GM06990 (cell line): ENCODE measurements around the gene RERE.
A peak's percentile ranks its signal among the peaks of the same experiment; 100 is the strongest.

ENCODE experiments used
- DNase-seq: peaks from one replicate; pipeline ENCODE4 v3.0.0-alpha.2; 2011; ENCODE audit not compliant: insufficient read length; ENCODE audit errors: extremely low read depth
- H3K27me3 ChIP-seq: replicated peaks from 2 replicates; pipeline ENCODE4 v1.6.0; 2011; ENCODE audit warnings: low read length; ENCODE audit not compliant: control insufficient read depth, insufficient read depth
- H3K36me3 ChIP-seq: 2 replicates; pipeline ENCODE4 v1.5.1; 2011; ENCODE audit warnings: low read length; ENCODE audit not compliant: control insufficient read depth, insufficient read depth
- H3K4me3 ChIP-seq: replicated peaks from 2 replicates; pipeline ENCODE4 v1.5.1; 2011; ENCODE audit warnings: low read depth, mild to moderate bottlenecking, control low read depth, low read length
- TF ChIP-seq, protein P1 (sequence below): IDR thresholded peaks from 2 replicates; pipeline ENCODE4 v1.5.1; 2011; ENCODE audit warnings: low read length, control low read depth, mild to moderate bottlenecking, inconsistent platforms; ENCODE audit not compliant: insufficient read depth, poor library complexity, severe bottlenecking

Gene RERE

DNA sequence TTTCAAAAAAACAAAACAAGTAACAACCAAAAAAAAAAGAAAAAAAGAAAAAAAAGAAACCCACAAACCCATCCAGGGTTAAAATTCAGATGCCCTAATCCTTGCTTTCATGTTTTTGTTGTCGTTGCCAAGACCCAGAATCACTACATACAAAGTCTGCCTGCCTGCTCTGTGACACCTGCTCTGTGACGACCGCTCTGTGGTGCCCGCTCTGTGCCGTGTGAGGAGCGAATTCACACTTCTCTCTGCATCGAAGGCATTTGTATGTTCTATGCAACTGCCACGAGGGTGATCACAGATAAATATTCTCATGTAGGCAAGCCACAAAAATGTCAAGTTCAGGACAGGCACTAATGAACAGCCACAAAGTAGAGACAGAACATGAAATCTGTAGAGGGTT lies 321.0 kb downstream of the RERE start:
- peak; percentile 55 for DNase-seq
- no peak overlapping the region for H3K4me3 ChIP-seq
- TF ChIP-seq, protein P1, sequence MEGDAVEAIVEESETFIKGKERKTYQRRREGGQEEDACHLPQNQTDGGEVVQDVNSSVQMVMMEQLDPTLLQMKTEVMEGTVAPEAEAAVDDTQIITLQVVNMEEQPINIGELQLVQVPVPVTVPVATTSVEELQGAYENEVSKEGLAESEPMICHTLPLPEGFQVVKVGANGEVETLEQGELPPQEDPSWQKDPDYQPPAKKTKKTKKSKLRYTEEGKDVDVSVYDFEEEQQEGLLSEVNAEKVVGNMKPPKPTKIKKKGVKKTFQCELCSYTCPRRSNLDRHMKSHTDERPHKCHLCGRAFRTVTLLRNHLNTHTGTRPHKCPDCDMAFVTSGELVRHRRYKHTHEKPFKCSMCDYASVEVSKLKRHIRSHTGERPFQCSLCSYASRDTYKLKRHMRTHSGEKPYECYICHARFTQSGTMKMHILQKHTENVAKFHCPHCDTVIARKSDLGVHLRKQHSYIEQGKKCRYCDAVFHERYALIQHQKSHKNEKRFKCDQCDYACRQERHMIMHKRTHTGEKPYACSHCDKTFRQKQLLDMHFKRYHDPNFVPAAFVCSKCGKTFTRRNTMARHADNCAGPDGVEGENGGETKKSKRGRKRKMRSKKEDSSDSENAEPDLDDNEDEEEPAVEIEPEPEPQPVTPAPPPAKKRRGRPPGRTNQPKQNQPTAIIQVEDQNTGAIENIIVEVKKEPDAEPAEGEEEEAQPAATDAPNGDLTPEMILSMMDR, result no peak
- no peaks in the 10 kb centered on the region; the same call in 1 of the 2 replicates for H3K36me3 ChIP-seq
- H3K27me3 ChIP-seq, result no peaks in the 10 kb centered on the region

DNA sequence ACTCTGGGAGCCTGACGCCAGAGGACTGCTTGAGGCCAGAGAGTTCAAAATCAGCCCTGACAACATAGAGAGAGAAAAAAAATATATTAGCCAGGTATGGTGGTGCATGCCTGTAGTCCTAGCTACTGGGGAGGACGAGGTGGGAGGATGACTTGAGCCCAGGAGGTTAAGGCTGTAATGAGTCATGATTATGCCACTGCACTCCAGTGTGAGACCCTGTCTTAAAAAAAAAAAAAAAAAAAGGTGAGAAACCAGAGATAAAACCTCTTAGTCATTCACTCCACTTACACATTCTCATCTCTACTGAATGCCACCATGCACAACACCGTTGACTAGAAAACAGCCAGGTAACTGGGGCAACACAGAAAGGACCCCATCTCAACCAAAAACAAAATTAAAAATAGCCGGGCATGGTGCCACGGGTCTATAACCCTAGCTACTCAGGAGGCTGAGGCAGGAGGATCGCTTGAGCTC lies 321.5 kb downstream of the RERE start:
- TF ChIP-seq, protein P1, result no peak
- H3K27me3 ChIP-seq, result no peaks in the 10 kb centered on the region
- H3K36me3 ChIP-seq, result no peaks in the 10 kb centered on the region; the same call in 1 of the 2 replicates
- no peak overlapping the region for H3K4me3 ChIP-seq
- DNase-seq, result no peak

DNA sequence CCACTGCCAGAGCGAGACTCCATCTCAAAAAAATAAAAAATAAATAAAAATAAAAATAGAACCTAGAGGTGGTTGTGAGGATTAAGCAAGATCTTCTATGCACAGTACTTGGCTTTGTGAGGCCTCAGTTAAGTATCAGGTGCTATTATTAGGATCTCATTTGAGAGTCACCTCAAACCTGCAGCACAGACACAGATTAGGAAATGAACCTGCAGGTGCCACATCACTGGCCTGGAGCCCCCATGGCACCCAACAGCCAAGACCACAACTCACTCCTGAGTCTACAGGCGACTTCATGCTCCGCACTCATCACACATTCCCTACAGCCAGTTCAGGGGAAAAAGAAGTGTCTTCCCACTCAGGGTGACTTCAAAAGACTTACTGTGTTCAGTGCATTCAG lies 322.8 kb downstream of the RERE start:
- no peak overlapping the region for H3K4me3 ChIP-seq
- H3K27me3 ChIP-seq, result no peaks in the 10 kb centered on the region
- DNase-seq, result peak; percentile 59
- TF ChIP-seq, protein P1, result no peak
- H3K36me3 ChIP-seq, result no peaks in the 10 kb centered on the region; the same call in 1 of the 2 replicates

DNA sequence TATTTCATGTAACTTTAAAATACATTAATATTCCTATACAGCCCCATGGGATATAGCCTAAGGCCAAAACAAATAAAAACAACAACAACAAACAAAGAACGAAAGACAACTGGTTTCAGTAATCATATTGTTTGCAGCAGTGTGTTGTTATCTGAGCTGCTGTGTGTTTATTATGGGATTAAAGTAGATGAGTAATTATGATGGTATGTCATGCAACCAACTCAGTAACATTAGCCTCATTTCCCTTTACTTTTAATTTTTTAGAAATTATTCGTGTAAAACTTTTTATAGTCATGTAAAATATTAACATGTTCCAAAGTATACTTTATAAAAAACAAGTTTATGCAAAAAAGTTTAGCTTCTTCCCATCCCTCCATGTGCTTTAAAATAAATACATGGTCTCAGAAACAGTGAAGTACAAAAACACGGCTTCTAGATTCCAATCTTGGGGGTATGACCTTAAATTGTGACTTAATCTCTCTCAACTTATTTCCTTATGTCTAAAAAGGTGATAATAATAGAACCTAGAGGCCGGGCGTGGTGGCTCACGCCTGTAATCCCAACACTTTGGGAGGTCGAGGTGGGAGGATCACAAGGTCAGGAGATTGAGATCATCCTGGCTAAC lies 323.4 kb downstream of the RERE start:
- no peak for DNase-seq
- Histone ChIP-seq H3K27me3 (no peaks in the 10 kb centered on the region), H3K4me3 (no peak overlapping the region), H3K36me3 (no peaks in the 10 kb centered on the region; the same call in 1 of the 2 replicates)
- TF ChIP-seq, protein P1, result no peak

DNA sequence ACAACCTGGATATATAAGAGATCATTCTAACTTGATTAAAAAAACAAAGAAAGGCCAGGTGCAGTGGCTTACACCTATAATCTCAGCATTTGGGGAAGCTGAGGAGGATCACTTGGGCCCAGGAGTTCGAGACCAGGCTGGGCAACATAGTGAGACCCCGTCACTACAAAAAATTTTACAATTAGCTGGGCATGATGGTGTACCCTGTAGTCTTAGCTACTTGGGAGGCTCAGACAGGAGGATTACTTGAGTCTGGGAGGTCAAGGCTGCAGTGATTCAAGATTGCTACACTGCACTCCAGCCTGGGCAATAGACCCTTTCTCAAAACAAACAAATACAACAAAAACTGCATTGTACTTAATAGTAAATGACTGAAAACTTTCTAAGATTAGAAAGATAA lies 330.2 kb downstream of the RERE start:
- Histone ChIP-seq H3K27me3 (no peaks in the 10 kb centered on the region), H3K4me3 (no peak overlapping the region), H3K36me3 (no peaks in the 10 kb centered on the region)
- DNase-seq, result no peak
- TF ChIP-seq, protein P1, result no peak
